HPDE6-E6E7 (cell line): ENCODE data around the gene CDKAL1.
"Not testable (repeated sequence)": the region's sequence is repeated elsewhere in the genome, so short reads cannot be mapped to it uniquely, and the experiment has no call there.

Experiments used
- DNase-seq: peaks from one replicate; pipeline ENCODE4 v3.0.0; 2011; ENCODE audit warnings: missing footprints; ENCODE audit errors: extremely low spot score

Gene CDKAL1

GRCh38 chr6:20793174-20793573, 258.9 kb downstream of the CDKAL1 start:
- DNase-seq: no peak

- DNase-seq: no peak
Measured at GRCh38 chr6:20797597-20797996, 263.3 kb downstream of the CDKAL1 start.

GRCh38 chr6:20800229-20800628, 266.0 kb downstream of the CDKAL1 start:
- DNase-seq: no peak

- no peak for DNase-seq
Measured at GRCh38 chr6:20800653-20801052, 266.4 kb downstream of the CDKAL1 start.

GRCh38 chr6:20801595-20801994, 267.3 kb downstream of the CDKAL1 start:
- DNase-seq: no peak

GRCh38 chr6:20802596-20802995, 268.3 kb downstream of the CDKAL1 start:
- DNase-seq: no peak

- DNase-seq: no peak
Measured at GRCh38 chr6:20805021-20805420, 270.8 kb downstream of the CDKAL1 start.

- DNase-seq: no peak
Measured at GRCh38 chr6:20806669-20807068, 272.4 kb downstream of the CDKAL1 start.

GRCh38 chr6:20808439-20808838, 274.2 kb downstream of the CDKAL1 start:
- no peak for DNase-seq

- no peak for DNase-seq
Measured at GRCh38 chr6:20808924-20809323, 274.7 kb downstream of the CDKAL1 start.

GRCh38 chr6:20810727-20811108, 276.5 kb downstream of the CDKAL1 start:
- DNase-seq: no peak

GRCh38 chr6:20811109-20811761, 277.0 kb downstream of the CDKAL1 start:
- DNase-seq: peak; percentile 71

- DNase-seq: no peak
Measured at GRCh38 chr6:20812776-20813175, 278.5 kb downstream of the CDKAL1 start.

GRCh38 chr6:20814494-20814893, 280.2 kb downstream of the CDKAL1 start:
- DNase-seq: no peak

- no peak for DNase-seq
Measured at GRCh38 chr6:20816126-20816525, 281.9 kb downstream of the CDKAL1 start.

GRCh38 chr6:20817806-20818320, 283.6 kb downstream of the CDKAL1 start:
- DNase-seq: no peak

- no peak for DNase-seq
Measured at GRCh38 chr6:20819774-20820400, 285.6 kb downstream of the CDKAL1 start.

GRCh38 chr6:20826378-20826777, 292.1 kb downstream of the CDKAL1 start:
- no peak for DNase-seq

GRCh38 chr6:20827798-20828197, 293.5 kb downstream of the CDKAL1 start:
- DNase-seq: no peak

- DNase-seq: no peak
Measured at GRCh38 chr6:20830576-20830975, 296.3 kb downstream of the CDKAL1 start.

GRCh38 chr6:20831251-20831650, 297.0 kb downstream of the CDKAL1 start:
- not testable (repeated sequence) for DNase-seq

- DNase-seq: no peak
Measured at GRCh38 chr6:20833881-20834515, 299.7 kb downstream of the CDKAL1 start.
